Loucy (cell line): ENCODE data around the gene SYNPR.

ENCODE experiments used
- H2AFZ ChIP-seq: fragments of 200-600 bp; sonication (generic); 2 replicates; pipeline ENCODE4 v1.6.0; 2016; ENCODE audit warnings: antibody characterized with exemption, mild to moderate bottlenecking, low read length, moderate library complexity
- H3F3A ChIP-seq: fragments of 200-600 bp; 2 replicates; pipeline ENCODE4 v1.6.0; 2016; ENCODE audit warnings: antibody characterized with exemption, low read depth, mild to moderate bottlenecking
- H3K27me3 ChIP-seq: fragments of 200-600 bp; sonication (generic); 2 replicates; pipeline ENCODE4 v1.6.1; 2014; ENCODE audit warnings: low read length, mild to moderate bottlenecking; ENCODE audit not compliant: insufficient read depth, poor library complexity, severe bottlenecking
- H3K36me3 ChIP-seq: fragments of 200-600 bp; sonication (generic); 2 replicates; pipeline ENCODE4 v1.6.1; 2016; ENCODE audit warnings: low read length; ENCODE audit not compliant: insufficient read depth
- H3K4me1 ChIP-seq: fragments of 200-600 bp; sonication (generic); 2 replicates; pipeline ENCODE4 v1.5.1; 2014; ENCODE audit warnings: low read length, mild to moderate bottlenecking; ENCODE audit not compliant: insufficient read depth, poor library complexity, severe bottlenecking
- H3K4me2 ChIP-seq: fragments of 200-600 bp; sonication (generic); 2 replicates; pipeline ENCODE4 v1.6.0; 2014; ENCODE audit warnings: antibody characterized with exemption, low read length, low read depth, mild to moderate bottlenecking; ENCODE audit not compliant: poor library complexity, severe bottlenecking
- H3K4me3 ChIP-seq: fragments of 200-600 bp; sonication (generic); 2 replicates; pipeline ENCODE4 v1.5.1; 2014; ENCODE audit warnings: low read length, mild to moderate bottlenecking, mixed read lengths; ENCODE audit not compliant: poor library complexity, severe bottlenecking
- H3K79me2 ChIP-seq: fragments of 200-600 bp; sonication (generic); 2 replicates; pipeline ENCODE4 v1.6.1; 2014; ENCODE audit warnings: low read length; ENCODE audit not compliant: insufficient read depth
- H3K9ac ChIP-seq: fragments of 200-600 bp; sonication (generic); 2 replicates; pipeline ENCODE4 v1.6.0; 2014; ENCODE audit warnings: mild to moderate bottlenecking, low read depth, low read length, moderate library complexity; ENCODE audit not compliant: poor library complexity, severe bottlenecking
- H3K9me2 ChIP-seq: fragments of 200-600 bp; sonication (generic); replicated peaks from 2 replicates; pipeline ENCODE4 v1.6.1; 2016; ENCODE audit warnings: low read depth, low read length, mixed read lengths
- H3K9me3 ChIP-seq: fragments of 200-600 bp; sonication (generic); 2 replicates; pipeline ENCODE4 v1.6.1; 2014; ENCODE audit warnings: mild to moderate bottlenecking, antibody characterized with exemption, low read length, low read depth; ENCODE audit not compliant: insufficient read depth
- H4K20me1 ChIP-seq: fragments of 200-600 bp; sonication (generic); 2 replicates; pipeline ENCODE4 v1.6.0; 2014; ENCODE audit warnings: antibody characterized with exemption, low read length, mild to moderate bottlenecking; ENCODE audit not compliant: insufficient read depth, poor library complexity, severe bottlenecking
- CTCF ChIP-seq: fragments of 200-600 bp; sonication (generic); conservative IDR thresholded peaks from 2 replicates; pipeline ENCODE4 v1.5.1; 2014; ENCODE audit warnings: mild to moderate bottlenecking, antibody characterized with exemption, low read length
- EZH2phosphoT487 ChIP-seq: fragments of 200-600 bp; IDR thresholded peaks from 2 replicates; pipeline ENCODE4 v1.6.1; 2018; ENCODE audit warnings: antibody characterized with exemption, mild to moderate bottlenecking, moderate library complexity, borderline replicate concordance

The SYNPR gene

GRCh38 chr3:63521657-63522056 lies 243.5 kb downstream of the SYNPR start:
- Histone ChIP-seq H3K9ac (no peak overlapping the region), H3K4me2 (no peak overlapping the region), H3F3A (no peaks in the 10 kb centered on the region), H3K9me3 (no peaks in the 10 kb centered on the region), H3K4me3 (no peak overlapping the region), H4K20me1 (no peaks in the 10 kb centered on the region), H3K79me2 (no peaks in the 10 kb centered on the region), H2AFZ (no peak overlapping the region), H3K27me3 (no peaks in the 10 kb centered on the region), H3K4me1 (no peaks in the 10 kb centered on the region), H3K9me2 (no peaks in the 10 kb centered on the region), H3K36me3 (no peaks in the 10 kb centered on the region)
- no peak for TF ChIP-seq CTCF
- no peak for TF ChIP-seq EZH2phosphoT487

GRCh38 chr3:63523100-63523499 lies 245.0 kb downstream of the SYNPR start:
- no peaks in the 10 kb centered on the region for H3K4me1 ChIP-seq
- no peak overlapping the region for H3K9ac ChIP-seq
- no peaks in the 10 kb centered on the region for H3K27me3 ChIP-seq
- H2AFZ ChIP-seq = no peak overlapping the region
- H3K36me3 ChIP-seq = no peaks in the 10 kb centered on the region
- H3K9me3 ChIP-seq = no peaks in the 10 kb centered on the region
- H3K9me2 ChIP-seq = no peaks in the 10 kb centered on the region
- no peak overlapping the region for H3K4me2 ChIP-seq
- no peak for TF ChIP-seq CTCF
- no peak for TF ChIP-seq EZH2phosphoT487
- H3K4me3 ChIP-seq = no peak overlapping the region
- H4K20me1 ChIP-seq = no peaks in the 10 kb centered on the region
- no peaks in the 10 kb centered on the region for H3F3A ChIP-seq
- H3K79me2 ChIP-seq = no peaks in the 10 kb centered on the region

- Histone ChIP-seq H2AFZ (no peak overlapping the region), H3K79me2 (no peaks in the 10 kb centered on the region), H3K4me2 (no peak overlapping the region), H3K27me3 (no peaks in the 10 kb centered on the region), H3K4me1 (no peaks in the 10 kb centered on the region), H3K9me3 (no peaks in the 10 kb centered on the region), H3K36me3 (no peaks in the 10 kb centered on the region), H3K9ac (no peak overlapping the region), H3F3A (no peaks in the 10 kb centered on the region), H3K4me3 (no peak overlapping the region), H4K20me1 (no peaks in the 10 kb centered on the region), H3K9me2 (no peaks in the 10 kb centered on the region)
- TF ChIP-seq CTCF = no peak
- TF ChIP-seq EZH2phosphoT487 = no peak
These were observed 250.4 kb downstream of the SYNPR start for GRCh38 chr3:63528325-63529000.
